B cell (primary cell): ENCODE measurements around the gene SPCS2.

Experiments
- EZH2 ChIP-seq: IDR thresholded peaks from 2 replicates; pipeline ENCODE4 v1.6.1; 2012; ENCODE audit warnings: borderline replicate concordance, low read depth, mild to moderate bottlenecking, moderate library complexity, low read length; ENCODE audit not compliant: insufficient read depth, poor library complexity, severe bottlenecking
- TF ChIP-seq, protein P1 (sequence below): fragments of 200-600 bp; IDR thresholded peaks from one replicate; pipeline ENCODE4 v1.8.0; 2022; ENCODE audit warnings: antibody characterized with exemption, mild to moderate bottlenecking

DNA sequence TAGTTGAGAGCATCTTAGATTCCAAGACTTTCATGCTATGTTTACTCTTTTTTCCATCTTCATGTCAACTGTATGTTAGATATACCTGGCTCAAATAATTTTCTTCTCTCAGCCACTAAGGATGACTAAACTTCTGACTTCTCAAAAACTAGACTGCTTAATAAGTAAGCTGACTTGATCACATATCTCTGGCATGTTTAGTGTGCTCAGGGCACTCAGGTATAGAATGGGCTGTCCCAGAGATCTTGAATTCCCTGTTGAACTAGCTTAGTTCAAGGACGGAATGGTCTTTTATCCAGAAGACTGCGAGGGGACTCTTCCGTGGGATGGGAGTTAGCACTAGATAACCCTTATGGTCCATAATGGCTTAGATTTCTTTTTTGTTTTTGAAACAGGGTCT, 52.6 kb downstream of the SPCS2 start:
- TF ChIP-seq, protein P1, sequence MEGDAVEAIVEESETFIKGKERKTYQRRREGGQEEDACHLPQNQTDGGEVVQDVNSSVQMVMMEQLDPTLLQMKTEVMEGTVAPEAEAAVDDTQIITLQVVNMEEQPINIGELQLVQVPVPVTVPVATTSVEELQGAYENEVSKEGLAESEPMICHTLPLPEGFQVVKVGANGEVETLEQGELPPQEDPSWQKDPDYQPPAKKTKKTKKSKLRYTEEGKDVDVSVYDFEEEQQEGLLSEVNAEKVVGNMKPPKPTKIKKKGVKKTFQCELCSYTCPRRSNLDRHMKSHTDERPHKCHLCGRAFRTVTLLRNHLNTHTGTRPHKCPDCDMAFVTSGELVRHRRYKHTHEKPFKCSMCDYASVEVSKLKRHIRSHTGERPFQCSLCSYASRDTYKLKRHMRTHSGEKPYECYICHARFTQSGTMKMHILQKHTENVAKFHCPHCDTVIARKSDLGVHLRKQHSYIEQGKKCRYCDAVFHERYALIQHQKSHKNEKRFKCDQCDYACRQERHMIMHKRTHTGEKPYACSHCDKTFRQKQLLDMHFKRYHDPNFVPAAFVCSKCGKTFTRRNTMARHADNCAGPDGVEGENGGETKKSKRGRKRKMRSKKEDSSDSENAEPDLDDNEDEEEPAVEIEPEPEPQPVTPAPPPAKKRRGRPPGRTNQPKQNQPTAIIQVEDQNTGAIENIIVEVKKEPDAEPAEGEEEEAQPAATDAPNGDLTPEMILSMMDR, result no peak
- TF ChIP-seq EZH2, result no peak
